Mesenchymal stem cell (in vitro differentiated cells and primary cell): ENCODE results near the gene STATH.

ENCODE experiments used
- DNase-seq: peaks from one replicate; pipeline ENCODE4 v3.0.0-alpha.2; 2013
- H2AFZ ChIP-seq: one replicate; pipeline ENCODE4 v1.6.1; 2013; ENCODE audit warnings: low read depth, mild to moderate bottlenecking, control low read depth, inconsistent platforms, low read length, moderate library complexity
- H2AK5ac ChIP-seq: 2 replicates; pipeline ENCODE4 v1.6.1; 2013; ENCODE audit warnings: low read length, moderate library complexity, mild to moderate bottlenecking, inconsistent platforms; ENCODE audit not compliant: severe bottlenecking
- H2BK120ac ChIP-seq: one replicate; pipeline ENCODE4 v1.6.1; 2013; ENCODE audit warnings: low read depth, mild to moderate bottlenecking, inconsistent platforms, low read length, moderate library complexity
- H2BK12ac ChIP-seq, 2 experiments: one replicate each; pipeline ENCODE4 v1.6.1; 2013; ENCODE audit warnings: inconsistent platforms in 2 of 2, low read length in 2 of 2, mild to moderate bottlenecking in 2 of 2, moderate library complexity in 2 of 2, control low read depth in 1 of 2
- H2BK15ac ChIP-seq: one replicate; pipeline ENCODE4 v1.6.1; 2013; ENCODE audit warnings: mild to moderate bottlenecking, low read depth, inconsistent platforms; ENCODE audit not compliant: poor library complexity, severe bottlenecking
- H2BK5ac ChIP-seq: 2 replicates; pipeline ENCODE4 v1.6.1; 2013; ENCODE audit warnings: low read depth, mild to moderate bottlenecking, low read length, control low read depth, inconsistent platforms; ENCODE audit not compliant: poor library complexity, severe bottlenecking
- H3K14ac ChIP-seq, 2 experiments: one replicate each; pipeline ENCODE4 v1.6.1; 2013; ENCODE audit warnings: inconsistent platforms in 2 of 2, low read length in 2 of 2, control low read depth in 1 of 2, mild to moderate bottlenecking in 1 of 2, moderate library complexity in 1 of 2
- H3K18ac ChIP-seq, 2 experiments: one replicate each; pipeline ENCODE4 v1.6.1; 2013; ENCODE audit warnings: inconsistent platforms in 2 of 2, low read length in 2 of 2, control low read depth in 1 of 2, low read depth in 1 of 2, mild to moderate bottlenecking in 1 of 2
- H3K23ac ChIP-seq, 2 experiments: one replicate each; pipeline ENCODE4 v1.6.1; 2013; ENCODE audit warnings: inconsistent platforms in 2 of 2, low read length in 2 of 2, mild to moderate bottlenecking in 2 of 2, moderate library complexity in 2 of 2, control low read depth in 1 of 2
- H3K27ac ChIP-seq: 2 replicates; pipeline ENCODE4 v1.5.1; 2013; ENCODE audit warnings: mild to moderate bottlenecking, moderate library complexity, low read length, control low read depth, inconsistent platforms; ENCODE audit not compliant: poor library complexity, severe bottlenecking
- H3K27me3 ChIP-seq, 2 experiments: 2 replicates each; pipeline versions ENCODE4 v1.6.1 to v1.7.0; 2013; ENCODE audit warnings: low read length in 2 of 2, mild to moderate bottlenecking in 2 of 2, moderate library complexity in 2 of 2, control low read depth in 1 of 2, inconsistent platforms in 1 of 2; ENCODE audit not compliant: control insufficient read depth in 1 of 2, insufficient read depth in 1 of 2
- H3K36me3 ChIP-seq, 2 experiments: 2 replicates each; pipeline versions ENCODE4 v1.6.1 to v1.7.0; 2013; ENCODE audit warnings: low read length in 2 of 2, control low read depth in 1 of 2, inconsistent platforms in 1 of 2, low read depth in 1 of 2, mild to moderate bottlenecking in 1 of 2; ENCODE audit not compliant: insufficient read depth in 2 of 2, control insufficient read depth in 1 of 2
- H3K4ac ChIP-seq, 2 experiments: one replicate each; pipeline ENCODE4 v1.6.1; 2013; ENCODE audit warnings: inconsistent platforms in 2 of 2, low read length in 2 of 2, mild to moderate bottlenecking in 2 of 2, moderate library complexity in 2 of 2, control low read depth in 1 of 2, low read depth in 1 of 2
- H3K4me1 ChIP-seq: 2 replicates; pipeline ENCODE4 v1.6.1; 2013; ENCODE audit warnings: low read depth, low read length, control low read depth; ENCODE audit not compliant: control insufficient read depth, insufficient read depth
- H3K4me2 ChIP-seq: 2 replicates; pipeline ENCODE4 v1.6.1; 2013; ENCODE audit warnings: low read length, mild to moderate bottlenecking, inconsistent platforms; ENCODE audit not compliant: poor library complexity, severe bottlenecking
- H3K4me3 ChIP-seq, 2 experiments: 2 replicates each; pipeline versions ENCODE4 v1.5.1 to v1.7.0; 2013; ENCODE audit warnings: low read length in 2 of 2, mild to moderate bottlenecking in 2 of 2, control low read depth in 1 of 2, low read depth in 1 of 2; ENCODE audit not compliant: insufficient read depth in 1 of 2
- H3K79me1 ChIP-seq: replicated peaks from 2 replicates; pipeline ENCODE4 v1.6.1; 2013; ENCODE audit warnings: mild to moderate bottlenecking, control low read depth, low read length, inconsistent platforms; ENCODE audit not compliant: poor library complexity, severe bottlenecking
- H3K9ac ChIP-seq: 2 replicates; pipeline ENCODE4 v1.7.0; 2013; ENCODE audit warnings: mild to moderate bottlenecking, low read length, moderate library complexity
- H3K9me3 ChIP-seq: 2 replicates; pipeline ENCODE4 v1.7.0; 2013; ENCODE audit warnings: mild to moderate bottlenecking, low read length; ENCODE audit not compliant: control insufficient read depth
- H4K8ac ChIP-seq: one replicate; pipeline ENCODE4 v1.6.1; 2013; ENCODE audit warnings: inconsistent platforms, mild to moderate bottlenecking, low read length, moderate library complexity
- H4K91ac ChIP-seq: one replicate; pipeline ENCODE4 v1.6.1; 2013; ENCODE audit warnings: mild to moderate bottlenecking, low read length, inconsistent platforms
- WGBS: methylation state at CpG from one replicate; pipeline ENCODE4 v1.1.7; 2013; ENCODE audit warnings: mixed read lengths; 5-methylcytosine and 5-hydroxymethylcytosine counted together

Gene STATH

DNA sequence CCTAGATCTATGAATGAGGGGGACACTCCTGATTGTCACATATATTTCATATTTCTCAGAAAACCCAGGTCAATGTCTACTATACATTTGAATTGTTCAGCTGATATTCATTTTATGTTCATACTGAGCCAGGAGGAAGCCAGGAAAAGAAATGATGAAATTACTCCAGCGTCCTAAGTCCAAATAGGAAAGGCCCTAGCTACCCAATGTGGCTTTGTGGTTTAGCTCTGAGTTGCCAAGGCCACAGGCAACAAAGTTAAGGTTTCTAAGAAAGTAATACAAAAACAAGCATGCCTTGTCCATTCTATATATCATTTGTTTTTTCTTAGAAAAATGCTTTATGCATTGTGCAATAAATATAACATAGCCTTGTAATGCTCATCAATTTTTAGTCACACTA, 25.7 kb upstream of the STATH start:
- H2BK15ac ChIP-seq, result no peak overlapping the region
- H3K14ac ChIP-seq, result no peak overlapping the region
- no peak overlapping the region for H2BK120ac ChIP-seq
- WGBS, result 100% methylated on average over 1 of the region's 1 CpG
- H4K8ac ChIP-seq, result no peak overlapping the region
- H4K91ac ChIP-seq, result no peak overlapping the region
- no peak overlapping the region for H3K9ac ChIP-seq
- no peak overlapping the region for H3K4me3 ChIP-seq
- no peaks in the 10 kb centered on the region for H3K36me3 ChIP-seq
- H3K27ac ChIP-seq, result no peak overlapping the region
- no peaks in the 10 kb centered on the region for H3K79me1 ChIP-seq
- no peak overlapping the region for H3K4me2 ChIP-seq
- no peak overlapping the region for H2BK5ac ChIP-seq
- H2AFZ ChIP-seq, result no peak overlapping the region
- no peaks in the 10 kb centered on the region for H3K9me3 ChIP-seq
- no peak overlapping the region for H3K4ac ChIP-seq
- no peak overlapping the region for H3K23ac ChIP-seq
- H3K18ac ChIP-seq, result no peak overlapping the region
- no peak overlapping the region for H2BK12ac ChIP-seq
- no peak overlapping the region for H2AK5ac ChIP-seq
- no peaks in the 10 kb centered on the region for H3K27me3 ChIP-seq
- no peaks in the 10 kb centered on the region for H3K4me1 ChIP-seq
- no peak for DNase-seq

DNA sequence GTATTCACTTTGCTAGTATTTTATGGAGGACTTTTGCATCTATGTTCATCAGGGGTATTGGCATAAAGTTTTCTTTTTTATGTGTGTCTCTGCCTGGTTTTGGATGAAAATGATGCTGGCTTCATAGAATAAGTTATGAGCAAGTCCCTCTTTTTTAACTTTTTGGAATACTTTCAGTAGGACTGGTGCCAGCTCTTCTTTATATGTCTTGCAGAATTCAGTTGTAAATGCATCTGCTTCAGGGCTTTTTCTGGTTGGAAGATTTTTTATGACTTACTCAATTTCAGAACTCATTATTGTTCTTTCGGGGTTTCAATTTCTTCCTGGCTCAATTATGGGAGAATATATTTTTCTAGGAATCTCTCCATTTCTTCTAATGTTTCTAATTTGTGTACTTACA, 21.1 kb upstream of the STATH start:
- H3K4me3 ChIP-seq, result no peak overlapping the region
- no peak overlapping the region for H3K27ac ChIP-seq
- no peak overlapping the region for H2BK5ac ChIP-seq
- H3K4me1 ChIP-seq, result no peaks in the 10 kb centered on the region
- H4K91ac ChIP-seq, result no peak overlapping the region
- no peak overlapping the region for H3K9ac ChIP-seq
- no peak overlapping the region for H3K4me2 ChIP-seq
- no peak overlapping the region for H3K4ac ChIP-seq
- H2BK15ac ChIP-seq, result no peak overlapping the region
- H3K18ac ChIP-seq, result no peak overlapping the region
- no CpG with 5 or more reads among the region's 1 CpG for WGBS
- no peak overlapping the region for H3K14ac ChIP-seq
- no peak overlapping the region for H2AFZ ChIP-seq
- H3K36me3 ChIP-seq, result no peaks in the 10 kb centered on the region
- H3K79me1 ChIP-seq, result no peaks in the 10 kb centered on the region
- no peak overlapping the region for H2BK12ac ChIP-seq
- no peaks in the 10 kb centered on the region for H3K27me3 ChIP-seq
- H2AK5ac ChIP-seq, result no peak overlapping the region
- H3K9me3 ChIP-seq, result no peaks in the 10 kb centered on the region
- H3K23ac ChIP-seq, result no peak overlapping the region
- no peak for DNase-seq
- no peak overlapping the region for H2BK120ac ChIP-seq
- H4K8ac ChIP-seq, result no peak overlapping the region

DNA sequence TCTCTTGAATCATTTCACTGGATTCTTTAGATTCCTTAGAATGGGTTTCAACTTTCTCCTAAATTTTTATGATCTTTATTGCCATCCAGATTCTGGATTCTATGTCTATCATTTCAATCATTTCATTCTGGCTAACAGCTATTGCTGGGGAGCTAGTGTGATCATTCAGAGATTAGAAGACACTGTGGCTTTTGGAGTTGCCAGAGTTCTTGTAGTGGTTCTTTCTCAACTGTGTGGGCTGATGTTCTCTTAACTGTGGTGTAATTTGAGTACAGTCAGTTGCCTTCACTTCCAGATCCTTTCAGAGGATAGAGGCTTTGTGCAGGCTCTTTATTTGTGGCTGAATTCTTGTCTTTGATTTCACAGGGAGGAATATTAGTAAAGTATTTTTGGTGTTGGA, 18.2 kb upstream of the STATH start:
- Histone ChIP-seq H4K91ac (no peak overlapping the region), H3K18ac (no peak overlapping the region)

DNA sequence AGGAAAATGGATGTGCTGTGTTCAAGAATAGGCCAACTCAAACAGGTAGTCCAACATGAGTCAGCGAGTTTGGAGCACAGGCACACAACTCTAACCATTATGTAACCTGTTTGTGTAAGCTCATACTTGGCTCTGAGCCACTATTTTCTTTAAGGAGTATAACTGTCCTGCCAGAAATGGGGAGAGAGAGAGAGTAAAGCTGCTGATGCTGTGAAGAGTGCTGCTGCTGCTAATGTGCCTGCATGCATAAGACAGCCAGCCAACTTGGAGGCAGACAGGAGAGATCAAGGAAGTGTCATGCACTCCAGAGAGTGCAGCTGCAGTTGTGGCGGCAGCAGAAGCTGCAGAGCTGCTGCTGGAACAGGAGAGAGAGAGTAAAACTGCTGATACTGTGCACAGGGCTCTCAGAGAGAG, 11.7 kb upstream of the STATH start:
- Histone ChIP-seq H2BK15ac (no peak overlapping the region), H3K4me3 (no peak overlapping the region), H3K9me3 (no peaks in the 10 kb centered on the region), H3K79me1 (no peaks in the 10 kb centered on the region), H3K27me3 (no peaks in the 10 kb centered on the region), H2BK12ac (no peak overlapping the region), H4K8ac (no peak overlapping the region), H3K36me3 (no peaks in the 10 kb centered on the region), H3K4ac (no peak overlapping the region), H2BK120ac (no peak overlapping the region), H3K23ac (no peak overlapping the region), H2AK5ac (no peak overlapping the region), H4K91ac (no peak overlapping the region), H3K27ac (no peak overlapping the region), H3K4me1 (peaks cover 3% of the 10 kb centered on the region), H3K4me2 (no peak overlapping the region), H3K14ac (no peak overlapping the region), H2BK5ac (no peak overlapping the region), H3K18ac (no peak overlapping the region), H3K9ac (no peak overlapping the region), H2AFZ (no peak overlapping the region)
- 58% methylated on average over 2 of the region's 2 CpGs for WGBS
- DNase-seq, result no peak

More for the DNA sequence above, 18.2 kb upstream of the STATH start:
- Histone ChIP-seq H3K27me3 (no peaks in the 10 kb centered on the region), H2BK120ac (no peak overlapping the region), H3K9me3 (no peaks in the 10 kb centered on the region), H3K14ac (no peak overlapping the region), H2AFZ (no peak overlapping the region), H2BK5ac (no peak overlapping the region), H3K4me1 (no peaks in the 10 kb centered on the region), H3K4me3 (no peak overlapping the region), H2AK5ac (no peak overlapping the region), H3K23ac (no peak overlapping the region), H4K8ac (no peak overlapping the region), H3K36me3 (no peaks in the 10 kb centered on the region), H2BK15ac (no peak overlapping the region), H3K79me1 (no peaks in the 10 kb centered on the region), H2BK12ac (no peak overlapping the region), H3K4me2 (no peak overlapping the region), H3K4ac (no peak overlapping the region), H3K9ac (no peak overlapping the region), H3K27ac (no peak overlapping the region)
- DNase-seq, result no peak
